H9 (cell line): Measurements from ENCODE around the gene GPATCH3. TPM values are rescaled to one million over a fixed set of nuclear protein-coding genes. Genes with fewer than 3 reads are reported as not detected.

ENCODE experiments used
- DNase-seq: peaks from one replicate; pipeline ENCODE4 v3.0.0-alpha.2; 2017
- H2AFZ ChIP-seq: one replicate; pipeline ENCODE4 v1.6.1; 2013; ENCODE audit warnings: mild to moderate bottlenecking, low read length, control low read depth, moderate library complexity
- H2AK5ac ChIP-seq: 2 replicates; pipeline ENCODE4 v1.6.1; 2013; ENCODE audit warnings: low read length, control low read depth, mixed read lengths; ENCODE audit not compliant: insufficient read length
- H2BK120ac ChIP-seq: one replicate; pipeline ENCODE4 v1.6.1; 2013; ENCODE audit warnings: low read depth, mild to moderate bottlenecking, low read length, control low read depth, inconsistent platforms; ENCODE audit not compliant: poor library complexity, severe bottlenecking
- H2BK12ac ChIP-seq: 2 replicates; pipeline ENCODE4 v1.6.1; 2013; ENCODE audit warnings: low read length, control low read depth, mixed read lengths, low read depth; ENCODE audit not compliant: insufficient read length
- H2BK15ac ChIP-seq: 2 replicates; pipeline ENCODE4 v1.6.1; 2013; ENCODE audit warnings: low read depth, low read length, control low read depth
- H2BK20ac ChIP-seq: one replicate; pipeline ENCODE4 v1.6.1; 2013; ENCODE audit warnings: low read depth, mild to moderate bottlenecking, low read length, control low read depth, inconsistent platforms; ENCODE audit not compliant: poor library complexity, severe bottlenecking
- H2BK5ac ChIP-seq: 2 replicates; pipeline ENCODE4 v1.6.1; 2013; ENCODE audit warnings: low read length, control low read depth, mixed read lengths; ENCODE audit not compliant: insufficient read length
- H3K14ac ChIP-seq: 2 replicates; pipeline ENCODE4 v1.6.1; 2013; ENCODE audit warnings: low read length, control low read depth; ENCODE audit not compliant: insufficient read depth
- H3K18ac ChIP-seq: 2 replicates; pipeline ENCODE4 v1.6.1; 2013; ENCODE audit warnings: low read depth, mild to moderate bottlenecking, mixed read lengths, low read length, control low read depth; ENCODE audit not compliant: insufficient read length
- H3K23ac ChIP-seq: 2 replicates; pipeline ENCODE4 v1.6.1; 2013; ENCODE audit warnings: low read length, control low read depth, mixed read lengths, low read depth; ENCODE audit not compliant: insufficient read length
- H3K23me2 ChIP-seq: 2 replicates; pipeline ENCODE4 v1.6.1; 2013; ENCODE audit warnings: low read depth, mild to moderate bottlenecking, mixed read lengths, low read length, control low read depth; ENCODE audit not compliant: insufficient read length, poor library complexity, severe bottlenecking
- H3K27ac ChIP-seq: 2 replicates; pipeline ENCODE4 v1.5.1; 2013; ENCODE audit warnings: low read length, control low read depth, mixed read lengths, low read depth; ENCODE audit not compliant: insufficient read length
- H3K27me3 ChIP-seq: 2 replicates; pipeline ENCODE4 v1.6.1; 2013; ENCODE audit warnings: low read length, control low read depth, inconsistent platforms; ENCODE audit not compliant: insufficient read depth
- H3K4ac ChIP-seq: 2 replicates; pipeline ENCODE4 v1.6.1; 2013; ENCODE audit warnings: low read depth, mild to moderate bottlenecking, control low read depth, inconsistent platforms, low read length, moderate library complexity
- H3K4me1 ChIP-seq: 2 replicates; pipeline ENCODE4 v1.6.1; 2013; ENCODE audit warnings: low read length, control low read depth, inconsistent platforms; ENCODE audit not compliant: insufficient read depth
- H3K4me2 ChIP-seq: 2 replicates; pipeline ENCODE4 v1.6.1; 2013; ENCODE audit warnings: low read length, control low read depth, mixed read lengths; ENCODE audit not compliant: insufficient read length, insufficient read depth
- H3K56ac ChIP-seq: 2 replicates; pipeline ENCODE4 v1.6.1; 2013; ENCODE audit warnings: low read depth, mild to moderate bottlenecking, mixed read lengths, low read length, control low read depth; ENCODE audit not compliant: insufficient read length
- H3K79me1 ChIP-seq: 2 replicates; pipeline ENCODE4 v1.6.1; 2013; ENCODE audit warnings: low read depth, mild to moderate bottlenecking, moderate library complexity, low read length, control low read depth, inconsistent platforms; ENCODE audit not compliant: insufficient read depth, poor library complexity, severe bottlenecking
- H3K79me2 ChIP-seq: 2 replicates; pipeline ENCODE4 v1.6.1; 2013; ENCODE audit warnings: low read length, control low read depth, inconsistent platforms; ENCODE audit not compliant: insufficient read depth
- H3K9ac ChIP-seq: 2 replicates; pipeline ENCODE4 v1.6.1; 2013; ENCODE audit warnings: low read length, control low read depth, mixed read lengths; ENCODE audit not compliant: insufficient read length; ENCODE audit errors: extremely low read depth
- H3K9me3 ChIP-seq: one replicate; pipeline ENCODE4 v1.6.1; 2013; ENCODE audit warnings: low read depth, low read length, inconsistent platforms; ENCODE audit not compliant: control insufficient read depth
- H3T11ph ChIP-seq: one replicate; pipeline ENCODE4 v1.6.1; 2013; ENCODE audit warnings: mild to moderate bottlenecking, low read length, control low read depth, inconsistent platforms
- H4K20me1 ChIP-seq: one replicate; pipeline ENCODE4 v1.6.1; 2013; ENCODE audit not compliant: control insufficient read depth, insufficient read length, insufficient read depth
- H4K5ac ChIP-seq: 2 replicates; pipeline ENCODE4 v1.6.1; 2013; ENCODE audit warnings: low read depth, mild to moderate bottlenecking, mixed read lengths, low read length, control low read depth; ENCODE audit not compliant: insufficient read length
- H4K8ac ChIP-seq: replicated peaks from 2 replicates; pipeline ENCODE4 v1.6.1; 2013; ENCODE audit warnings: low read length, control low read depth, mixed read lengths, low read depth; ENCODE audit not compliant: insufficient read length
- H4K91ac ChIP-seq: 2 replicates; pipeline ENCODE4 v1.6.1; 2013; ENCODE audit warnings: low read depth, mild to moderate bottlenecking, moderate library complexity, mixed read lengths, low read length, control low read depth; ENCODE audit not compliant: insufficient read length
- H3K27ac Mint-ChIP-seq, 3 experiments: 2 replicates in 2 of 3; 3 replicates in 1 of 3; pipeline ENCODE4 v1.8.0; 2020 to 2021; ENCODE audit warnings: mixed read lengths in 3 of 3, mild to moderate bottlenecking in 1 of 3, moderate library complexity in 1 of 3
- H3K27me3 Mint-ChIP-seq: 2 replicates; pipeline ENCODE4 v1.8.0; 2021; ENCODE audit warnings: low read depth, mild to moderate bottlenecking, moderate library complexity, mixed read lengths
- H3K36me3 Mint-ChIP-seq, 3 experiments: 2 replicates in 2 of 3; 3 replicates in 1 of 3; pipeline ENCODE4 v1.8.0; 2020 to 2021; ENCODE audit warnings: low read depth in 3 of 3, mixed read lengths in 3 of 3; ENCODE audit not compliant: insufficient read depth in 1 of 3
- H3K4me1 Mint-ChIP-seq, 2 experiments: 2 replicates each; pipeline ENCODE4 v1.8.0; 2020; ENCODE audit warnings: mixed read lengths in 2 of 2
- H3K4me3 Mint-ChIP-seq, 2 experiments: 2 replicates in 1 of 2; 3 replicates in 1 of 2; pipeline ENCODE4 v1.8.0; 2020 to 2021; ENCODE audit warnings: mild to moderate bottlenecking in 2 of 2, mixed read lengths in 2 of 2, moderate library complexity in 1 of 2
- H3K9me3 Mint-ChIP-seq, 2 experiments: 2 replicates in 1 of 2; 3 replicates in 1 of 2; pipeline ENCODE4 v1.8.0; 2020; ENCODE audit warnings: mild to moderate bottlenecking in 2 of 2, mixed read lengths in 2 of 2, moderate library complexity in 1 of 2
- CTCF ChIP-seq: fragments of 200-600 bp; sonication (generic); conservative IDR thresholded peaks from 3 replicates; pipeline ENCODE4 v1.8.0; 2021; ENCODE audit warnings: antibody characterized with exemption, mild to moderate bottlenecking
- WGBS: extraction: QIAGEN DNeasy Blood & Tissue Kit; methylation state at CpG from one replicate; pipeline ENCODE4 v1.1.7; 2013; ENCODE audit warnings: missing lambda C conversion rate, low lambda C conversion rate, mixed read lengths; ENCODE audit not compliant: insufficient read length; ENCODE audit errors: extremely low coverage; 5-methylcytosine and 5-hydroxymethylcytosine counted together
- total RNA-seq: library from RNA; stranded (reverse); gene quantifications from 2 replicates; pipeline ENCODE4 v1.2.1, GENCODE V29; 2021

Gene GPATCH3
- total RNA-seq, 1 experiment from 2014 or later, result 19.4 TPM

GRCh38 chr1:26889551-26890466 is 10.5 kb downstream of the GPATCH3 start, which contains the start of gene GPN2:
TSS of gene GPN2 (minus strand) at chr1:26890283. CDS start at chr1:26890096, 187 bp downstream.
- Histone ChIP-seq H4K5ac (no peak within 1 kb of the TSS), H3K79me1 (no peaks in the 10 kb centered on the region), H2AFZ (no peak within 1 kb of the TSS), H4K91ac (no peak within 1 kb of the TSS), H4K8ac (no peak within 1 kb of the TSS), H3K18ac (peak within 1 kb of the TSS; percentile 58), H3K79me2 (no peaks in the 10 kb centered on the region), H3K27me3 (no peaks in the 10 kb centered on the region; the same call in 1 of the 2 replicates), H2BK15ac (no peak within 1 kb of the TSS), H3K56ac (no peak within 1 kb of the TSS), H3K14ac (peak within 1 kb of the TSS; percentile 62), H2BK12ac (no peak within 1 kb of the TSS), H3K4me1 (no peaks in the 10 kb centered on the region; the same call in 1 of the 2 replicates), H2AK5ac (no peak within 1 kb of the TSS), H4K20me1 (peaks cover 2% of the 10 kb centered on the region), H3K9me3 (no peaks in the 10 kb centered on the region), H3K4ac (no peak within 1 kb of the TSS), H2BK5ac (no peak within 1 kb of the TSS), H3K23ac (no peak within 1 kb of the TSS), H3K9ac (peak within 1 kb of the TSS; percentile 56), H2BK20ac (no peak within 1 kb of the TSS), H2BK120ac (no peak within 1 kb of the TSS), H3K4me2 (peak within 1 kb of the TSS; percentile 89), H3K23me2 (peaks cover 11% of the 10 kb centered on the region), H3K27ac (no peak within 1 kb of the TSS), H3T11ph (no peak within 1 kb of the TSS)
- H3K36me3 Mint-ChIP-seq, result peaks cover 39 to 66% (median 55%) of the 10 kb centered on the region in 3 experiments
- DNase-seq, result peak; percentile 77
- no peaks in the 10 kb centered on the region for H3K9me3 Mint-ChIP-seq
- peaks cover 7 to 16% of the 10 kb centered on the region in 2 experiments for H3K4me1 Mint-ChIP-seq
- no CpG with 5 or more reads among the region's 89 CpGs for WGBS
- H3K27me3 Mint-ChIP-seq, result no peaks in the 10 kb centered on the region
- peak within 1 kb of the TSS; percentile 77 to 95 (median 94) for H3K27ac Mint-ChIP-seq
- TF ChIP-seq CTCF, result no peak
- peak within 1 kb of the TSS; percentile 94 to 96 for H3K4me3 Mint-ChIP-seq
